Ovary (tissue), 3 donors: ENCODE data around the gene HOXA4.

Experiments used
- POLR2A ChIP-seq: fragments of 450-650 bp; IDR thresholded peaks from one replicate; pipeline ENCODE4 v1.6.1; 2017; ENCODE audit warnings: antibody characterized with exemption, mild to moderate bottlenecking, moderate library complexity
- TF ChIP-seq, protein P1 (sequence below), 3 donors: fragments of 450-650 bp in 2 of 3; fragments of 200-600 bp in 1 of 3; IDR thresholded peaks; one replicate each; pipeline versions ENCODE4 v1.5.1 to v1.8.0; 2016 to 2022; ENCODE audit warnings: antibody characterized with exemption in 3 of 3, mild to moderate bottlenecking in 1 of 3
- donor health status: DM: no; HTN: no; CAD: no.

DNA sequence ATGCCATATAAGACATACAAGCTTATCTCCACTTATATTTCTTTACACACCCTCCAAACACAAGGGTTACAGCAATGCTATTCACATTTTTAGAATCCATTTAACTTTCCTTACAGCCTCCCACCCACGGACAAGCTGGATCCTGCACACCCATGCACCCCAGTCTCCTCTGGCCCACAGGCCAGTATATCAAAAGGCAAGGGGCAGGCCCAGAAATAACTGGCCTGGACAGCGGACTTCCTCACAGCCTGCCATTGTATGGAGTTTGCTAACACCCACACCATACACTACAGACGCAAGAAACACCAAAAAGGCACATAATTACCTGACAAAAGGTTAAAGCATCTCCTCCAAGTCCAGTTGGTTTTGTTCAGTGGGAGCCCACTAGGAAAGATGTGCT is 12.0 kb downstream of the HOXA4 start:
- no peak for TF ChIP-seq POLR2A
- TF ChIP-seq, protein P1, sequence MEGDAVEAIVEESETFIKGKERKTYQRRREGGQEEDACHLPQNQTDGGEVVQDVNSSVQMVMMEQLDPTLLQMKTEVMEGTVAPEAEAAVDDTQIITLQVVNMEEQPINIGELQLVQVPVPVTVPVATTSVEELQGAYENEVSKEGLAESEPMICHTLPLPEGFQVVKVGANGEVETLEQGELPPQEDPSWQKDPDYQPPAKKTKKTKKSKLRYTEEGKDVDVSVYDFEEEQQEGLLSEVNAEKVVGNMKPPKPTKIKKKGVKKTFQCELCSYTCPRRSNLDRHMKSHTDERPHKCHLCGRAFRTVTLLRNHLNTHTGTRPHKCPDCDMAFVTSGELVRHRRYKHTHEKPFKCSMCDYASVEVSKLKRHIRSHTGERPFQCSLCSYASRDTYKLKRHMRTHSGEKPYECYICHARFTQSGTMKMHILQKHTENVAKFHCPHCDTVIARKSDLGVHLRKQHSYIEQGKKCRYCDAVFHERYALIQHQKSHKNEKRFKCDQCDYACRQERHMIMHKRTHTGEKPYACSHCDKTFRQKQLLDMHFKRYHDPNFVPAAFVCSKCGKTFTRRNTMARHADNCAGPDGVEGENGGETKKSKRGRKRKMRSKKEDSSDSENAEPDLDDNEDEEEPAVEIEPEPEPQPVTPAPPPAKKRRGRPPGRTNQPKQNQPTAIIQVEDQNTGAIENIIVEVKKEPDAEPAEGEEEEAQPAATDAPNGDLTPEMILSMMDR (IDR thresholded peaks at IDR 0.05) = no peak
